Fibroblast of the conjunctiva (primary cell): ENCODE data around the gene BCAS4.
A peak's percentile ranks its signal among the peaks of the same experiment; 100 is the strongest.

Experiments
- DNase-seq: peaks from one replicate; pipeline ENCODE4 v3.0.0-alpha.2; 2010; ENCODE audit warnings: low read depth

The BCAS4 gene

DNA sequence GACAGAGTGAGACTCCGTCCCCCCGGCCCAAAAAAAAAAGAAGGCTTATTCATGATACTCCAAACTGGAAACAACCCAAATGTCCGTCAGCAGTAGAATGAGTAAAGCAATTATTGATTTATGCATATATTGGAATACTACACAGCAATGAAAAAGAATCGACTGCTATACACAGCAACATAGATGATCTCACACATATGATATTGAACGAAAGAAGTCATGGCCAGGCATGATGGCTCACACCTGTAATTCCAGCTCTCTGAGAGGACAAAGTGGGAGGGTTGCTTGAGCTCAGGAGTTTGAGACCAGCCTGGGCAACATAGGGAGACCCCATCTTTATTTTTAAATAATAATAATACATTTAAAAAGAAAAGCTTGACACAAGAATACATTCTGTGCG is 28.5 kb downstream of the BCAS4 start:
- no peak for DNase-seq

DNA sequence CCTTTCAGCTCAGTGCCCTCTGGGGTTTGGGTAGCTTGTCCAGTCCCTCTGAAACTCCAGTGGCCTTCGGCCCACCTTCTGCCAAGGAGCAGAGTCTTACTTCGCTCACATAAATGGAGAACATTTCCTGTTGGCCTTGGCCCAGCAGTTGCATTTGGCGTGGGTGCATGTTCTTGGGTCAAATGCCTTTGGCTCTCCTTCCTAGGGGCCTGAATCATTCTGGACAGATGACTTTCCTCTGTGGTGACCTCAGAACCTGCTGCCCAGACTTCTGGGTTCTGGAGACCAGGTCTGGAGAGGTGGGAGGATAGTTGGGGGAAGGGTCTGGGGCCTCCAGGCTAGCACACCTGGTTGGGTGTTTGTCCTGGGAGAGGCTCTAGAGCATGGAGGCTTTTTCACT is 29.3 kb downstream of the BCAS4 start:
- DNase-seq = peak; percentile 43

DNA sequence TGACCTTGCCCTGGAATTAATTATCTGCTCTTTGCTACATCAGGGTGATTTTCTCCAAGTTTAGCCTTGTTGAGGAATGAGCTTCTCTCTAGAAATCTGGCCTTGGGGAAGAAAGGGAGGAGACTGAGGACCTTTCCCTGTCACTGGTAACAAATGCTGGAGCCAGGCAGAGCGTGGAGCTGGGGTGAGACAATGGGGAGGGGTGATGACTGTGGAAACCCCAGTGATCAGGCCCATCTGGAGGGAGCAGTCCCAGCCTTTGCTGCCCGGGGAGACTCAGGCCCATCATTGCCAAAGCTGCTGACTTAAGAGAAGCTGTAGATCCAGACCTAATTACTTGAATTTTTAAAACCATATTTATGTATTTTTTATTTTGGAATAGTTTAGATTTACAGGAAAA is 31.3 kb downstream of the BCAS4 start:
- DNase-seq = no peak

DNA sequence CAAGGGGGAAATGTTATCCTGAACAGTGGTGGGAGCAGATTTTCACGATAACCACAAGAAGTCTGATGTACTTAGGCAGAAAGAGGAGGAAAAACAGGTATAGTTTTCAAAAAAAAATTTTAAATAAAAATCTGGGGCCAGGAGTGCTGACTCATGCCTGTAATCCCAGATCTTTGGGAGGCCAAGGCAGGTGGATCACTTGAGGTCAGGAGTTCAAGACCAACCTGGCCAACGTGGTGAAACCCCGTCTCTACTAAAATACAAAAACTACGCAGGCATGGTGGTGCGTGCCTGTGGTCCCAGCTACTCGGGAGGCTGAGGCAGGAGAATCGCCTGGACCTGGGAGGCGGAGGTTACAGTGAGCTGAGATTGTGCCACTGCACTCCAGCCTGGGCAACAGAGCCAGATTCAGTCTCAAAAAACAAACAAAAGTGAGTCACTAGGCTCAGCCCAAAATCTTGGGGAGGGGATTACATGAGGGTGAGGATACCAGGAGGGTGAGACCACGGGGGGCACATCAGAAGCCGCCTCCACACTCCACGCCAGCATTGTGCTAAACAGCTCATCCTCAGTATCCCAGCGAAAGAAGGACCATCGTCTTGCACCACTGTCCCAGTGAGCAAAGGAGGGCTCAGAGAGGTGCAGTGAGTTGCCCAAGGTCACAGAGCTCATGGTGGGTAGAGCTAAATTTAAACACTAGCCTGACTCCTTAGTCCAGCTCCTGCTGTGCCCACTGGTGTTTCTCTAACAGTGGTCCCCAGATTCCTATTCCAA is 33.7 kb downstream of the BCAS4 start:
- DNase-seq = no peak

DNA sequence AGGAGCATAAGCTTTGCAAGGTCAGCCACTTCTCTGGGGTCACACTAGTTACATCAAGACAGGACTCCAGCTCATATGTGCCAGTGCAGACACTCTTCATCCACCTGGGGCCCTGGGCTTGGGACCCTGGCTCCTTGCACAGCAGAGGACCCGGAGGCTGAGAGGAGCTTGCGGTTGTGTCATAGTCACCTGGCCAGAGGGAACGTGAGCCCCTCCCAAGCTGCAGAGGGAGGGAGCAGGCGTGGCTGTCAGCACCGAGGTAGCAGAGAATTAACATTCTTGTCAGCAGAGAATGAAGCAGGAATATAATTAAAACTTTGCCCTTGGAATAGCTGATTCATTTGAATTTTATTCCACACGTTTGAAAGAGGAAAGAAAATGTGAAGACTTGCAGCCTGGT is 36.8 kb downstream of the BCAS4 start:
- DNase-seq = no peak

DNA sequence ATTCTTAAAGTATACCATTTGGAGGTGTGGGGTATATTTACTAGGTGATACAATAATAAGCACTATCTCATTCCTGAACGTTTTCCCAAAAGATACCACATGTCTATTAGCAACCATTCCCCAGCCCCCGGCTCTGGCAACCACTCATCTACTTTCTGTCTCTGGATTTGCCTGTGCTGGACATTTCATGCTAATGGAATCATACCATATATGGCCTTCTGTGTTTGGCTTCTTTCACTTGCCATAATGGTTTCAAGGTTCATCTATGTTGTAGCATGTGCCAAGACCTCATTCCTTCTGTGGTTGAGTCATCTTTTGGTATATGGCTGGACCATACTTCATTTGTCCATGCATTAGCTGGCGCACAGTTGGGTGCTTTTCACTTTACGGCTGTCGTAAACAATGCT is 39.7 kb downstream of the BCAS4 start:
- DNase-seq = peak; percentile 90

DNA sequence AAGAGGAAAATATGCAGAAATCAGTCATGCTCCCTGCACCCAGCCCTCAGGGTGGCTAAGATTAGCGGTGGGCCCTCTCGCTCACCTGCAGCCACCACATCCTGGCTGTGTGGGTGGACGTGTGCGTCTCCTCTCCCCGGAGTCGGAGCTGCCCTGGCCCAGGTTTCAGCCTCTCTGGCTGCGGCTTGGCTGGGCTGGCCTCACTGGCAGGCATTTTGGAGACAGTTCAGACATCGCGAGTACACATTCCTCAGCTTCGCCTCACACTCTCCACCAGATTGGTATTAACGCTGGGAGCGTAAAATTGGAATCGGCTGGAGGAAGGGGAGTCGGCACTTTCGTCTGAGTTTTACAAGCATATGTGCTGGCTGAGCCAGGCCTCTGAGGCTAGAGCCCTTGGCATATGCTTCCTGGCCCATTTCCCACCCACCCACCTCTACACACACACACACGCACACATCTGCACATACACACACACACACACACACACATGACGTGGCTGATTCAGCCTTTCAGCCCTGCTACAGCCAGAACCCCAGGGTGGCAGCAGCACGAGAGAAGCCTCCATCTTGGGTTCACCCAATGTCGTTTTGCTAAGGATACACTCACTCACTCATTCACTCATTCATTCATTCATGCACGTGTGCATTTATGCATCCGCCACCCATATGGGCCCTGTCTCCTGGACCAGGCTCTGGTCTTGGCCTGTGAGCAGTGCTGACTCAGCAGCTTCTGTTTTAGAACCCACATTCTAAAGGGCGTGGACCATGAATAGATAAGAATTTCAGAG is 42.9 kb downstream of the BCAS4 start:
- peak; percentile 88 for DNase-seq

DNA sequence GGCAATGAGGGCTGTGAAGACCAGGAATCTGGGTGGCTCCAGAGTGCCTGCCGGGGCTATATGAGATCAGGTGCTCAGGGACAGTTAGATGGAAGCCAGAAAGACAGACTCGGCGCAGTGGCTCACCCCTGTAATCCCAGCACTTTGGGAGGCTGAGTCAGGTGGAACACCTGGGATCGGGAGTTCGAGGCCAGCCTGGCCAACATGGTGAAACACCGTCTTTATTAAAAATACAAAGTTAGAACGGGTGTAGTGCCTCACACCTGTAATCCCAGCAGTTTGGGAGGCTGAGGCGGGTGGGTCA is 43.4 kb downstream of the BCAS4 start:
- DNase-seq = no peak

DNA sequence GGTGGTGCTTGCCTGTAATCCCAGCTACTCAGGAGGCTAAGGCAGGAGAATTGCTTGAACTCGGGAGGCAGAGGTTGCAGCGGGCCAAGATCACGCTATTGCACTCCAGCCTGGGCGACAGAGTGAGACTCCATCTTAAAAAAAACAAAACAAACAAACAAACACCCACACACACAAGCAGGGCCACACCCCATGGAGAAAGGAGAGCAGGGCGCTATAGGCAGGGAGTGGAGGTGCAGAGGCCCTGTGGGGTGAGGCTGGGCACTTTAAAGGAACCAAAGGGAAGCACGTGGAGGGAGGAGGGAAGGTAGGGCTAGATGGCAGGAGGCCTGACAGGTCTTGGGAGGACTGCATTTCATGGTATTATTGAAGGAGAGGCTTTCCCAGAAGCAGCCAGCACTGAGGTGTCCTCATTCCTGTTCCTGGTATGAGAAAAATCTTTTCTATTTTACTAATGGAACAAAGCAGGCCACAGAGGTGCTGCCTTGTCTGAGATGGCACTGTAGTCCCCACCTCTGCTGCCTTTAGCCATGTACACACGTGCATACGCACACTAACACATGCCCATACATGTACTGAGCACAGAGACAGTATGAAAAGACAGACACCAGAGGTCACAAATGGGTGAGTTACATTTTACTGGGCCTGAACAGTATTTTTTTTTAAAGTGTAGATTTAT is 44.0 kb downstream of the BCAS4 start:
- no peak for DNase-seq

DNA sequence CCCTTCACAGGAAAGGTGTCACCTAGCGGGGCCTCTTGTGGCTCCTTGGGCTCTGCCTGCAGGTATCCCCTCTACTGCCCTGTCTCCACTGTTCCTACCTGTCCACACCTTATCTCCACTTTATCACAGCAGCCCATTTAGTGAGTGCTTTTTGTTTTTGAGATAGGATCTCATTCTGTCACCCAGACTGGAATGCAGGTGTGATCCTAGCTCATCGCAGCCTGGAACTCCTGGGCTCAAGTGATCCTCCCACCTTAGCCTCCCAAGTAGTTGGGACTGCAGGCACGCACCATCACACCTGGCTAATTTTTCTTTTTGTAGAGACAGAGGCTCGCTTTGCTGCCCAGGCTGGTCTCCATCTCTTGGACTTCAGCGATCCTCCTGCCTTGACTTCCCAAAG is 48.0 kb downstream of the BCAS4 start:
- DNase-seq = no peak

DNA sequence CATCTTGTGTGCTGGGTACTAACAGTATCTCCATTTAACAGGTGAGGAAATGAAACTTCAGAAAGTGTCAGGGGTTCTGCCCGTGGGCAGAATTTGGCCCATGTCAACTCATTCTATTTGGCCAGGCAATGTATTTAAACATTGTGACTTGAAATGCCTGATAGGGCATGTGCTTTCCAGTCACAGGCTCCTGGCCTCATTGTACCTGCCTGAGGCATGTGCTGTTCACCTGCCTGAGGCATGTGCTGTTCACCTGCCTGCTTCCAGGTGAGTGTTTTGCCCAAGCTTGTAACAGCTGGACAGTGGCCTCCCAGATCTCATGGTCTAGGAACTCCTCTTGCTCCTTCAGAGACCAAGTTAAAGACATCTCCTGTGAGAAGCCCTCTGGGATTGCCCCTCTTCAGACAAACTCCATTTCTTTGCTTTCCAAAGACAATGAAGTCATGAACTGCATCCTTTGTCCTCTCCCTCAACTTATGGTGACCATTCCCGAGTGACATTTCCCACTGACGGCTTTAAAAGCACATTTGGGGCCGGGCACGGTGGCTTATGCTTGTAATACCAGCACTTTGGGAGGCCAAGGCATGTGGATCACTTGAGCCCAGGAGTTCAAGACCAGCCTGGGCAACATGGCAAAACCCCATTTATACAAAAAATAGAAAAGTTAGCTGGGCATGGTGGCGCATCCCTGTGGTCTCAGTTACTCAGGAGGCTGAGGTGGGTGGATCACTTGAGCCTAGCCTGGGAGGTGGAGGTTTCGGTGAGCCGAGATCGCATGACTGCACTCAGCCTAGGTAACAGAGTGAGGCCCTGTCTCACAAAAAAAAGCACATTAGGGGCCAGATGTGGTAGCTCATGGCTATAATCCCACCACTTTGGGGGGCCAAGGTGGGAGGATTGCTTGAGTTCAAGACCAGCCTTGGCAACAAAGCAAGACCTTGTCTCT is 48.7 kb downstream of the BCAS4 start:
- no peak for DNase-seq

DNA sequence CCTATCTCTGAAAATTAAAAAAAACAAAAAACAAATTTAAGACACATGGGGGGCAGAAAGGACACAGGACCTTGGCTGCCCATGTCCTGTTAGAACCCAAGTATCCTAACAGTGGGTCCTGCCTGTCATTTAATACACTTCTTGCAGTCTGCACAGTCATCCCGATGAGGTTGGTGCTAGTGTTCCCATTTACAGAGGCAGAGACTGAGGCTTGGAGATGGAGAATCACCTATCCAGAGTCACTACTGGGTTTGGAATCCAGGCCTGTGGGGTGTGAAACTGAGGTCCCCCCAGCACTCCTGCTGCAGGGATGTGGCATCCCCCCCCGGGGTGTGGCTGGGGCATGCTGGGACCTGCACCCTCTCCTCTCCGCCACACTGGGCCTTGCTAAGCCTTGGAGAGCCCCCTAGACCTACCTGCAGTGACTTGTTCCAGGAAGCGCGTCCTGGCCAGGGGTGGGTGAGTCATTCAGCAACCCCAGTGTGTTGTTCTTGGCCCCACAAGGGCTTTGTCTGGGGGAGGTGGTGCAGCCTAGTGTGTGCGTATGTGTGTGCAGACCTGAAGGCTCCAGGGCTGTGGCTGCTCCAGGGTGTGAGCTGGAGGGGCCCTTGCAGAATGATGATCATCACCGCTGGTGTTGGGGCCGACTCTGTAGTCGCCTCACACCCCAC is 49.7 kb downstream of the BCAS4 start:
- peak; percentile 37 for DNase-seq

DNA sequence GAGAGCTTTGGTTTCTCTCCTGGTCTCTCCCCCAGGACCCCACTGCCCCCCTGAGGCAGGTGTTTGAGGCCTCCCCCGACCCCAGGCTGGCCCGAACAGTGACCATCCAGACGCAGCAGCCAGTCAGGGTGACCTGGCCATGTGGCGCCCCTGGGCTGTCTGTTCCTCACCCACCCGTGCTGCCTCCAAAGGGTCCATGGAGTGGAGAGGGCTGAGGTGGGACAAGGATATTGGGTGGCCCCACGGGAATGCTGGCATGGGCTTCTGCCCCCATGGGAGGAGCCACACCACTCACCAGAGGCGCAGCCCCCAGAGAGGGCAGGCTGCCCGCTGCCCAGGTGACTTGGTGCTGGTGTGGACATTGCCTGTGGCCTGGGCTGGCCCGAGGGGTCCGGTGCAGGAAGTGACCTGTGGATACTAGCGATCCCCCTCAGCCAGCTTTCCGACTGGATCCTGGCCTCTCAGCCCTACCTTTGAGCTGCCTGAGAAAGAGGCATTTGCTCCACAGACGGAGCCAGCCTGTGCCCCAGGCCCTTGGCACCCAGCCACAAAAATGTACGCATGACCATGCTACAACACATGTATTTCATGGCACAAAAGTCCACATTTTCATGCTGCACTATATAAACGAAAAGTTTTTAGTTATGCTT is 50.8 kb downstream of the BCAS4 start:
- no peak for DNase-seq

DNA sequence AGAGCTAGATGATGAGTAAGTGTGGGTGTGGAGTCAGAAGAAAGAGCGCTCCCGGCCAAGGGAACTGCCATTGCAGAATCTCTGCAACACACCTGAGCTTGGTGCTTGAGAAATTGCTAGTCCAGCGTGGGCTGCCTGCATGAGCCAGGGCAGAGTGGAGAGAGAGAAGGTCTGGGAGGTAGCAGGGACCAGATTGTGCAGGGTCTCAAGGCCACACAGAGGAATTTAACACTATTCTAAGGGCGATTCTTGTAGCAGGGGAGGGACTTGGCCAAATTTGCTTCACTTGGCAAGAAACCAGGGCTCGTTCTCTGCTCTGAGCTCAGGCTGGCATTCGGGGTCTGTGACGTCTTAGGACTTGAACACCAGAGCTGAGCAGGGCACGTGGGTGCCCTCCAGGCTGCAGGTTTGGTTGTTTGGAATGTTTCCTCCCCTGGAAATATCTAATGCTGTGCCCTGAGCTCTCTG is 53.5 kb downstream of the BCAS4 start:
- DNase-seq = no peak

DNA sequence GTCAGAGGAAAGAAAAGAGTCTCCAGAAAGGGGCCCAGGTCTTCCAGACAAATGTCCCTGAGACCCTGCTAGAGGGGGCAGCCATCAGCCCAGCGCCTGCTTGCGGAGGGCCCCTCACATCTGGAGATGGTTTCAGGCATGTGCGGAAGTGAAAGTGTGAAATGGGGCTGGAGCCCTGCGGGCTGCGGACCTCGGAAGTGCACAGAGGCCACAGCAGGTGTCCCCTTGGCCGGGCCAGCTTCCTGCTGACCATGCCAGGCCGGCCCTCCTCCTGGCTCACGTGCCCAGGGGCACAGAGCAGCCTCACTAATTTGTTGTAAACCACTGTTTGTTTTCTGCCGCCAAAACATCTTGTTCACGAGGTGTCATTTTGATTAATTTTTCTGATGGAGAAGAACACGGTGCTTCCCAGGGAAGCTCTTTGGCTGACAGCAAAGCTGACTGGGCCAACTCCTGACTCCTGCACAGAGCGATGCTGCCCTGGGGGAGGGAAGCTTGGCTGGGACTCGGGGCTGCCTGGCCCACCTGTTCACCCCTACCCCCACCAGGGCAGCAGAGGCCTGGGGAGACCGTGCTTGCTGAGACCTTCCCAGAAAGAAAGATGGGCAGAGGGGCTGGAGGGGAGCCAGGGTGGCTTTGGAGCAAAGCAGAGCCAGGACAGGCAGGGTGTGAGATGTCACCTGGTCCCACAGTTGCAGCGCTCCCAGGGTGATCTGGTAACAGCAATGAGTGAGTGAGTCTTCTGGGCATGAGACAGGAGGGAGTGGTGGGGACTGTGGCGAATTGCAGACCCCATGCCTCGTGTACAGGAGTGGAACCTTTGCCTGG is 54.2 kb downstream of the BCAS4 start:
- no peak for DNase-seq

DNA sequence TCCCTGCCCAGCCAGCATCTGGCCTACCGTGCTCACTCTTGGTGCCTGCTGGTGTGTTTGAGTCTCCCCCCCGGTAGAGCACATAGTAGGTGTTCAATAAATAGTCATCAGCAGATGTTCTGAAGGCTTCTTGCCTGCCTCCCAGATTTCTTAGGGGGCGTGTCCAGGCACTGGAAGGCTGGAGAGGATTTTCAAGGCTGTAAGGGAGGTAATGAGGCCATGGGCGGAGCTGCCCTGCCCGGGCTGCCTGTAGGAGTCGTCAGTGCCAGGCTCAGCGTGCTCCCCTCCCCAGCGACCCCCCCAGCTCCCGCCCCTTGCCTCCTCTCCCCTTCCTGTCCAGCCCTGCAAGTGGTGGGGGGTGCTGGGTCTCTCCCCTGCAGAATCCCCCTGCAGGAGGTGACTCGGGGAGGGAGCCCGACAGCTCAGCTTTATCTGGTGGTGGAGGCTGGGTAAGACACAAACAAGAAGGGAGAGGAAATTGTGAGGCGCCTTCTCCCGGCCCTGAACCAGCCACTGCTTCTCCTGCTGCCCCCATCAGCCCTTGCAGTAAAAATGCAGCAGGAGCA is 55.9 kb downstream of the BCAS4 start:
- no peak for DNase-seq

DNA sequence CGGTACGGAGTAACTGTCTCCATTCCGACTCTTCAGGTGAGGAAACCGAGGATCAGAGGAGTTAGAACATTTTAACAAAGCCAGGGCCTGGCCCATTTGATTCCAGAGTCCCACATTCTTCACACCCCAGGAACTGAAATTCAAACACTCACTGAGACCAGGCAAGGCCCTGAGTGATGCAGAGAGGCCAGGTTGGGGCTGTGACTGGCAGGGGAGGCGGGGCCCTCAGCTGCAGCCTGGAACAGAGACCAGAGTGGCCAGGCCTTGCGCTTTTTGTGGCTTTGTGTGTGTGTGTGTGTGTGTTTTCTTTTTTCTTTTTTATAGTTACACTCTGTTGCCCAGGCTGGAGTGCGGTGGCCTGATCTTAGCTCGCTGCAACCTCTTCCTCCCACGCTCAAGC is 57.2 kb downstream of the BCAS4 start:
- no peak for DNase-seq

DNA sequence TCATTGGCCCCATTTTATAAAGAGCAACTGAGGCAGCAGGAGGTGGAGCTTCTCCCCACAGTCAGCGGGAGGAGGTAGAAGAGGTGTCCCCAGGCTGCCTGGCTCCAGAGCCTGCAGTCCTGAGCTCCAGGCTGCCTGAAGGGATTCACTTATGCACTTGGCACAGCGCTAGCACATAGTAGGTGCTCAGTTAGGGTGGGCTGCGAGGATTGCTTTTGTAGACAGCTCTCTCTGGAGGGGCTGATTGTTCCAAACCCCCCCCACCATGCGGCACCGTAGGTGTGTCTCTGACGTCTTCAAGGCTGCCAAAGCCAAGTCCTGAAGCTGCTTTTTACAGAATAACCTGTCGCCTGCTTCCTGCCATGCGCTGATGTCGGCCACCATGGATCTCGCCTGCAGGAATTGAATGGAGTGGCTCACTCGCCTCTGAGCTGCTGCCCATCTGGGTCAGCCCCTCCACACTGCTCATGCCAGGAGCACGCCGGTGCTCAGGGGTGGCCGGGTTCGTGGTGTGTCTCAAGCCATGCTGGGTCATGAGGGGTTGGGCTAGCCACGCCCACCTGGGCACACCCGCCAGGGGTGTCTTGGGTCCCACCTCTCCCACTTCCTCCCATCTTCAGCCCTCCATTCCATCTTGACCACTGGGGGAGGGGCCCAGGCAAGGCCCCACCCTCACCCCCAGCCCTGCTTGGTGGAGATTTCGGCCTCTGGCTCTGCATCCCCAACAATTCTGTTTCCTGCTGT is 59.8 kb downstream of the BCAS4 start:
- no peak for DNase-seq
